BJ (cell line): ENCODE results near the gene ARHGAP21. TPM values are rescaled to one million over a fixed set of nuclear protein-coding genes. Genes with fewer than 3 reads are reported as not detected.
"Not testable (repeated sequence)": the region's sequence is repeated elsewhere in the genome, so short reads cannot be mapped to it uniquely, and the experiment has no call there.

ENCODE experiments used
- CTCF ChIA-PET: fragments of 350-600 bp; formaldehyde crosslinking; extraction: SDS; loops from one replicate; lab custom pipeline; 2021; ENCODE audit warnings: antibody characterized with exemption, inconsistent platforms; lab: Yijun Ruan, JAX
- POLR2A ChIA-PET: fragments of 300-600 bp; sonication (Branson Sonifier 250); formaldehyde crosslinking; extraction: SDS; loops from one replicate; lab custom pipeline; 2021; ENCODE audit warnings: antibody characterized with exemption; lab: Charles Lee
- DNase-seq: peaks from one replicate; pipeline ENCODE4 v3.0.0-alpha.2; 2011; ENCODE audit warnings: low read depth
- H3K27me3 ChIP-seq: 2 replicates; pipeline ENCODE4 v1.6.0; 2011; ENCODE audit warnings: low read length; ENCODE audit not compliant: control insufficient read depth, insufficient read depth
- H3K36me3 ChIP-seq: 2 replicates; pipeline ENCODE4 v1.5.1; 2011; ENCODE audit warnings: low read length; ENCODE audit not compliant: control insufficient read depth, insufficient read depth
- H3K4me3 ChIP-seq: 2 replicates; pipeline ENCODE4 v1.5.1; 2011; ENCODE audit warnings: low read depth, mild to moderate bottlenecking, control low read depth, low read length
- CTCF ChIP-seq: IDR thresholded peaks from 2 replicates; pipeline ENCODE4 v1.5.1; 2011; ENCODE audit warnings: low read depth, mild to moderate bottlenecking, control low read depth, inconsistent platforms, low read length, moderate library complexity; ENCODE audit not compliant: insufficient read depth
- polyA plus RNA-seq: library from polyadenylated mRNA; depleted of rRNA; stranded (reverse); fragments of >200 nt; gene quantifications from 2 replicates; pipeline ENCODE4 v1.2.3, GENCODE V29; 2011

Gene ARHGAP21
- polyA plus RNA-seq, 1 experiment = 75.8 TPM

GRCh38 chr10:24622781-24623301 lies 100.8 kb downstream of the ARHGAP21 start:
- no peak for TF ChIP-seq CTCF
- Histone ChIP-seq H3K4me3 (no peak overlapping the region), H3K36me3 (peaks cover 6% of the 10 kb centered on the region; the same call in 1 of the 2 replicates), H3K27me3 (no peaks in the 10 kb centered on the region)
- no peak for DNase-seq
- POLR2A ChIA-PET = interaction anchor here (0.6 kb wide), 1 partner anchor 1113 kb away, joined by 3 read pairs; no protein-coding TSS in a partner anchor
- CTCF ChIA-PET = interaction anchor here (0.6 to 1.1 kb wide), 5 partner anchors 9 to 457 kb away, joined by 3 to 4 read pairs (median 3); no protein-coding TSS in a partner anchor

GRCh38 chr10:24621035-24621795 lies 102.5 kb downstream of the ARHGAP21 start:
- CTCF ChIA-PET, H3K36me3 ChIP-seq, DNase-seq, POLR2A ChIA-PET, H3K27me3 ChIP-seq, H3K4me3 ChIP-seq: not testable (repeated sequence)

- H3K36me3 ChIP-seq, POLR2A ChIA-PET, DNase-seq, CTCF ChIA-PET, H3K4me3 ChIP-seq, H3K27me3 ChIP-seq: not testable (repeated sequence)
Measured at GRCh38 chr10:24619994-24620310, 103.7 kb downstream of the ARHGAP21 start.

- DNase-seq, H3K36me3 ChIP-seq, POLR2A ChIA-PET, CTCF ChIA-PET, H3K27me3 ChIP-seq, H3K4me3 ChIP-seq: not testable (repeated sequence)
Measured at GRCh38 chr10:24619291-24619993, 104.2 kb downstream of the ARHGAP21 start.

- Histone ChIP-seq H3K27me3 (no peaks in the 10 kb centered on the region), H3K4me3 (no peak overlapping the region), H3K36me3 (peaks cover 6% of the 10 kb centered on the region; the same call in 1 of the 2 replicates)
- DNase-seq = no peak
- ChIA-PET POLR2A (no interaction called here), CTCF (interaction anchor here (0.8 to 2.6 kb wide), 13 partner anchors 10 to 462 kb away, joined by 3 to 19 read pairs (median 4); no protein-coding TSS in a partner anchor)
- no peak for TF ChIP-seq CTCF
Measured at GRCh38 chr10:24618401-24618800, 105.3 kb downstream of the ARHGAP21 start.

- POLR2A ChIA-PET = no interaction called here
- Histone ChIP-seq H3K36me3 (peaks cover 6% of the 10 kb centered on the region; the same call in 1 of the 2 replicates), H3K27me3 (no peaks in the 10 kb centered on the region), H3K4me3 (no peak overlapping the region)
- no peak for DNase-seq
- CTCF ChIA-PET = interaction anchor here (0.6 to 2.6 kb wide), 25 partner anchors 10 to 473 kb away, joined by 3 to 19 read pairs (median 3); partner anchors contain the start of genes ENKUR and THNSL1
- peak; percentile 72 for TF ChIP-seq CTCF
Measured at GRCh38 chr10:24617771-24618396, 105.8 kb downstream of the ARHGAP21 start.
